DND-41 (cell line): Measurements from ENCODE around the gene HOXD4.

Experiments used
- ATAC-seq: fragments of 200-7000 bp; cut with Tn5 transposase; 3 replicates; pipeline ENCODE4 v1.9.1; 2021; ENCODE audit warnings: low read depth; ENCODE audit not compliant: insufficient read depth
- DNase-seq: peaks from one replicate; pipeline ENCODE4 v3.0.0-alpha.2; 2020
- H2AFZ ChIP-seq: 2 replicates; pipeline ENCODE4 v1.6.0; 2012; ENCODE audit warnings: low read depth, low read length
- H3K27ac ChIP-seq: 2 replicates; pipeline ENCODE4 v1.5.1; 2012; ENCODE audit warnings: low read length, inconsistent platforms
- H3K27me3 ChIP-seq: fragments of 200-600 bp; sonication (generic); 2 replicates; pipeline ENCODE4 v1.6.0; 2012; ENCODE audit warnings: low read length, mild to moderate bottlenecking, inconsistent platforms; ENCODE audit not compliant: insufficient read depth, poor library complexity
- H3K36me3 ChIP-seq: 2 replicates; pipeline ENCODE4 v1.5.1; 2012; ENCODE audit warnings: low read length, inconsistent platforms; ENCODE audit not compliant: insufficient read depth
- H3K4me1 ChIP-seq: 2 replicates; pipeline ENCODE4 v1.5.1; 2012; ENCODE audit warnings: mild to moderate bottlenecking, low read length; ENCODE audit not compliant: insufficient read depth
- H3K4me2 ChIP-seq: 2 replicates; pipeline ENCODE4 v1.6.0; 2012; ENCODE audit warnings: mild to moderate bottlenecking, moderate library complexity, low read length, inconsistent platforms; ENCODE audit not compliant: insufficient read depth
- H3K4me3 ChIP-seq, 2 experiments: fragments of 200-600 bp in 1 of 2; shearing (Covaris generic) in 1 of 2; 2 replicates each; pipeline ENCODE4 v1.5.1; 2012 to 2016; ENCODE audit warnings: inconsistent platforms in 2 of 2, low read length in 2 of 2, mild to moderate bottlenecking in 2 of 2, low read depth in 1 of 2, moderate library complexity in 1 of 2
- H3K79me2 ChIP-seq: 2 replicates; pipeline ENCODE4 v1.6.0; 2012; ENCODE audit warnings: low read length, inconsistent platforms; ENCODE audit not compliant: insufficient read depth
- H3K9ac ChIP-seq: 2 replicates; pipeline ENCODE4 v1.6.0; 2012; ENCODE audit warnings: low read depth, mild to moderate bottlenecking, inconsistent platforms, low read length, moderate library complexity
- H3K9me3 ChIP-seq: 2 replicates; pipeline ENCODE4 v1.5.1; 2012; ENCODE audit warnings: low read length, moderate library complexity, mild to moderate bottlenecking, inconsistent platforms; ENCODE audit not compliant: insufficient read depth, severe bottlenecking
- H4K20me1 ChIP-seq: 2 replicates; pipeline ENCODE4 v1.6.0; 2012; ENCODE audit warnings: low read length; ENCODE audit not compliant: insufficient read depth
- EZH2 ChIP-seq: IDR thresholded peaks from 3 replicates; pipeline ENCODE4 v1.6.1; 2012; ENCODE audit warnings: borderline replicate concordance, low read depth, mild to moderate bottlenecking, moderate library complexity, low read length, inconsistent platforms; ENCODE audit not compliant: severe bottlenecking
- TF ChIP-seq, protein P1 (sequence below): IDR thresholded peaks from 2 replicates; pipeline ENCODE4 v1.5.1; 2012; ENCODE audit warnings: borderline replicate concordance, low read length, moderate library complexity, mild to moderate bottlenecking; ENCODE audit not compliant: poor library complexity, severe bottlenecking; ENCODE audit errors: extremely low read depth

The HOXD4 gene

DNA sequence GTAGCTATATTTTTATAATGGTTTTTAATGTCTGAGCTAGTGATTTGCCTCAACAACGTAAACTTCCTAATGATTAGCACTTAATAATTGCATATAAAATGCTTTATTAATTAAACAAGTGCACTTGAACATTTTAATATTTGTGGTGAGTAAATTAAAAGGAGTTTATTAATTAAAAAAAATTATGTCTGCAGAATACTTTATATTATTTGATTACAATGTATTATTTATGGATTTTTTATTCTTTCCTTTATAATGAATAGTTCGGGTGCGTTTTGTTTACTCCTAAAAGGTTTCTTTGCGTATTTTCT is 19.5 kb upstream of the HOXD4 start:
- H3K27me3 ChIP-seq: peaks cover 10% of the 10 kb centered on the region
- no peak overlapping the region for H3K9ac ChIP-seq
- peaks cover 4% of the 10 kb centered on the region; the same call in 1 of the 2 replicates for H3K4me1 ChIP-seq
- TF ChIP-seq EZH2: no peak
- TF ChIP-seq, protein P1, sequence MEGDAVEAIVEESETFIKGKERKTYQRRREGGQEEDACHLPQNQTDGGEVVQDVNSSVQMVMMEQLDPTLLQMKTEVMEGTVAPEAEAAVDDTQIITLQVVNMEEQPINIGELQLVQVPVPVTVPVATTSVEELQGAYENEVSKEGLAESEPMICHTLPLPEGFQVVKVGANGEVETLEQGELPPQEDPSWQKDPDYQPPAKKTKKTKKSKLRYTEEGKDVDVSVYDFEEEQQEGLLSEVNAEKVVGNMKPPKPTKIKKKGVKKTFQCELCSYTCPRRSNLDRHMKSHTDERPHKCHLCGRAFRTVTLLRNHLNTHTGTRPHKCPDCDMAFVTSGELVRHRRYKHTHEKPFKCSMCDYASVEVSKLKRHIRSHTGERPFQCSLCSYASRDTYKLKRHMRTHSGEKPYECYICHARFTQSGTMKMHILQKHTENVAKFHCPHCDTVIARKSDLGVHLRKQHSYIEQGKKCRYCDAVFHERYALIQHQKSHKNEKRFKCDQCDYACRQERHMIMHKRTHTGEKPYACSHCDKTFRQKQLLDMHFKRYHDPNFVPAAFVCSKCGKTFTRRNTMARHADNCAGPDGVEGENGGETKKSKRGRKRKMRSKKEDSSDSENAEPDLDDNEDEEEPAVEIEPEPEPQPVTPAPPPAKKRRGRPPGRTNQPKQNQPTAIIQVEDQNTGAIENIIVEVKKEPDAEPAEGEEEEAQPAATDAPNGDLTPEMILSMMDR: no peak
- DNase-seq (no peak), ATAC-seq (no peak)
- H3K36me3 ChIP-seq: no peaks in the 10 kb centered on the region
- no peak overlapping the region for H3K4me2 ChIP-seq
- H3K4me3 ChIP-seq: no peak overlapping the region
- no peaks in the 10 kb centered on the region for H3K9me3 ChIP-seq
- H2AFZ ChIP-seq: no peak overlapping the region
- H3K27ac ChIP-seq: no peak overlapping the region
- no peaks in the 10 kb centered on the region for H4K20me1 ChIP-seq
- no peaks in the 10 kb centered on the region for H3K79me2 ChIP-seq

GRCh38 chr2:176132205-176133171 is 18.9 kb upstream of the HOXD4 start:
- no peak for ATAC-seq
- H3K79me2 ChIP-seq: no peaks in the 10 kb centered on the region
- no peak overlapping the region for H3K9ac ChIP-seq

DNA sequence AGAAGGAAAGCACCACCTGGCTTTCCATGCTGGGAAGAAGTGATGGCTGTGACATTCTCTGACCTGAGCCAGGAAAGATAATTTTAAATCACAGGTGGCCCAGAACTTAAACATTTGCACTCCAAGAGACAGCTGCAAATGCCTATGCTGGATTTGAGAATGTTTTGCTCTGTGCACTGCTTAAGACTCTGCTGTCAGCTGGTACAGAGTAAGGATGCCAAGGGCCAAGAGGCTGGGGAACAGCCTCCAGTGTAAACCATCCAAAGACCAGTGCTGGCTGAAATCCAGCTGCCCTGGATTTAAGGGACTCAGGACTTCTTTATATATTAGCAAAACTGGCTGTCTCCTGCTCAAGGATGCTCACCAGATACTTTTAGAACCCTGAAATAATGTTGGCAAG is 18.0 kb upstream of the HOXD4 start:
- Histone ChIP-seq H3K4me2 (no peak overlapping the region), H3K9ac (no peak overlapping the region), H3K79me2 (no peaks in the 10 kb centered on the region), H3K27ac (no peak overlapping the region), H3K36me3 (no peaks in the 10 kb centered on the region), H3K9me3 (no peaks in the 10 kb centered on the region), H3K4me1 (no peaks in the 10 kb centered on the region), H3K27me3 (peaks cover 10% of the 10 kb centered on the region), H4K20me1 (no peaks in the 10 kb centered on the region), H2AFZ (no peak overlapping the region), H3K4me3 (no peak overlapping the region)
- DNase-seq: no peak
- no peak for ATAC-seq
- TF ChIP-seq, protein P1: no peak
- no peak for TF ChIP-seq EZH2

More at GRCh38 chr2:176132205-176133171, 18.9 kb upstream of the HOXD4 start:
- Histone ChIP-seq H3K27me3 (peaks cover 10% of the 10 kb centered on the region), H3K27ac (no peak overlapping the region), H4K20me1 (no peaks in the 10 kb centered on the region), H3K4me2 (no peak overlapping the region), H3K36me3 (no peaks in the 10 kb centered on the region), H3K9me3 (no peaks in the 10 kb centered on the region), H2AFZ (no peak overlapping the region), H3K4me3 (no peak overlapping the region), H3K4me1 (no peaks in the 10 kb centered on the region)
- no peak for DNase-seq
- no peak for TF ChIP-seq EZH2
- TF ChIP-seq, protein P1: no peak
